ENCODE measurements around the gene TBC1D5.

The TBC1D5 gene

DNA sequence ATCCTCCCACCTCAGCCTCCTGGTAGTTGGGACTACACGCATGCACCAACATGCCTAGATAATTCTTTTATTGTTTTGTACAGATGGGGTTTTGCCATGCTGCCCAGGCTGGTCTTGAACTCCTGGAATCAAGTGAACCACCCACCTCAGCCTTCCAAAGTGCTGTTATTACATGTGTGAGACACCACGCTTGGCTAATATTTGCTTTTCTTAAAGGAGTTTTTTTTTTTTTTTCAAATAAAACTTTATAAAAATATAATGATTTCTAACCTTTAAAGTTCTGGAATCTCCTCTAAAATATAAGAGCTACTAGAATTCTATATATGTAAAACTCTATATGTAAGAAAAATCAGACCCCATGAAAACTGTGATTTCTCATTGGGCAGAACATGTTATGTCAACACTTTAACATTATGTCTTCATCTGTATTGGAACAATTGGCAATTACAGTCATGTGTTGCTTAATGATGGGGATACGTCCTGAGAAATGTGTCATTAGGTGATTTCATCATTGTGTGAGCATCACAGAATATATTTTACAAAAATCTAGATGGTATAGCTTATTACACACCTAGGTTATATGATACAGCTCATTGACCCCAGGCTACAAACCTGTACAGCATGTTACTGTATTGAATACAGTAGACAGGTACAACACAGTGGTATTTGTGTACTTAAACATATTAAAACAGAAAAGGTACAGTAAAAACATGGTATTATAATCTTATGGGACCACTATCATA, 480.6 kb downstream of the TBC1D5 start:
- DNase-seq: no peak

DNA sequence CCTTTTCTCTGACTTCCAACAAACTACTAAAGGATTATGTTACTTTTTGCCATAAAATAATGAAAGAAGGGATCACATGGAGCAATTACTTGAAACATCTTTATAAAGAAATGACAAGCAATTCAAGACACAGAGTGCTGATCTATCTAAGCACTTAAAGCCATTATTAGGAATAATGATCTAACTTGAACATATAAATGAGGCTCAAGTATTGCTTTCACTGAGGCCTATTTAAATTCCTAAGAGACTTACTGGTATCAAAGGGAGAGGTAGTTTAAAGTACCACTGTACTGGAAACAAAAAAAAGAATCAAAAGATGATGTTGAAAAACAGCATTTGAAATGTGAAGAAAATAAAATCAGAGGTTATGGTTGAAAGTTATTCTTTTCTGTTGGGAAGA, 482.2 kb downstream of the TBC1D5 start:
- DNase-seq: no peak

DNA sequence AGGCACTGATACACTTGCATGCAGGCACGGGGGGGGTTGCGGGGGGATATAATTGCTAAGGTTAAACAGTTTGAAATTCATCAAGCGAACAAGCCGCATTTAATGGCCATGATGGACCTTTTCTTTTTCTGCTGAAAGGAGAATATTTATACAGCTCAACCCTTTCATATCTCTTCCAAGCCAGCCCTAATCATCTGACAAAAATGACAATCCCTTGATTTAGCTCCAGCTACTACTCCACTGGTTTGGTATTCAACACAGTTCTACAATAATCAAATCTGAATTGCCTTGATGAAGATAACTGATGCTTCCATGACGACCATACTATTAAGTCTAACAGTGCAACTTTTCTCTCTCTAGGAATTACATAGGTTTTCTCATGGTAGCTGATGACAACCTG, 482.7 kb downstream of the TBC1D5 start:
- no peak for DNase-seq

DNA sequence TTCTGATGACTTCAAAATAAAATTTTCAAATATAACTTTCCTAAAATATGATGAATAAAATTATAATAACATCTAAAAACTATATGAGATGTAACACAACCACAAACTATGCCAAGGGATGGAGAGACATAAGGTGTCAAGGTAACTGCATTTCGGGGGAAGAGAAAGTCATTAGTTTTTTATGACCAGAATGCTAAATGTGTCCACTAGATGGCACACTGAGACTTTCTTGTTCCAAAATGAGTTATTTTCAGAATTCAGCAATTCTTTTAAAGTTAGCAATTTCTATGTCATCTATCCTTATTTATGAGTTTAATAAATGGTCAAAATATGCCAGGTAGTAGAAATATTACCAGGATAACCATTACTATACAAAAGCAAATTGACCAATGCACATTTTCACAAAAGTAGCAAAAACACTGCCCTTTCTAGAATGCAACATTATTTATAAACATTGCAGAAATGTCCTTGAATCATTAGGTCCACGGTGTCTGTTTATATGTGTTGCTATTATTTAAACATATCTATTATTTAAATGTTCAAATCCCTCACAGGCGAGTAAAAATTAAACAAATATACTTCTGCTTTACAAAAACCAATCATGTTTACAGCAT, 483.5 kb downstream of the TBC1D5 start:
- no peak for DNase-seq

DNA sequence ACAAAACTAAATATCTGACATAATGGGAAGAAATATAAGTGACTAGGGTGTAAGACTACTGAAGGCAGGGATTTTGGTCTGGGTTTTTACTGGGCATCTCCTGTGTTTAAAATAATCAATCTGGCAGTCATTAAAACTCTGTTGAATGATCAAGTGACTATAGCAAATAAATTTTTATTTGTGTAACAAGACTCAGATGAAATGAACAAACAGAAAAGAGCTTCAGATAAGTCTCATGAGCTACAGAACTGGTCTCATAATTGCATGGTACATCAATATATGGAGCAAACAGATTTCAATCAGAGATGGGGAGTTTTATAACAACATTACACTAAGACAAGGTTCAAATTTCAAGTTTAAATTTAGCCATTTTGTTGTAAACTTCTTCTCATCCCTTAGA, 485.2 kb downstream of the TBC1D5 start:
- DNase-seq: no peak

DNA sequence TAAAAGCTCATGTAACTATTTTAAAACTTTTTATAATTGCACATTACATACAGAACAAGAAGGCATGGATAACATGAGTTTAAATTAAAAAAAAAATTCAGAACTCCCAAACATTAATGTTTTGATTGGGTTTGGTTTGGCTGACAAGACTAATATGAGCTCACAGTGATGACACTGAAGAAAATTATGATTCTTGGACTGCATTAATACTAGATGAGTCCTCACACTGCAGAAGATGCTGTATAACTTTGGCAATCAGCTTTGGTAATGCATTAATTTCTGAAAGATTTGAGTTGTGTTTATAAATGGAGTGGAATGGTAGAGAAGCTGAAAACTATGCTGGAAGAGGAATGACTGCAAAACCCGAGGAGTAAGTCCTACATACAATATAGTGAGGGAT, 498.8 kb downstream of the TBC1D5 start:
- no peak for DNase-seq

DNA sequence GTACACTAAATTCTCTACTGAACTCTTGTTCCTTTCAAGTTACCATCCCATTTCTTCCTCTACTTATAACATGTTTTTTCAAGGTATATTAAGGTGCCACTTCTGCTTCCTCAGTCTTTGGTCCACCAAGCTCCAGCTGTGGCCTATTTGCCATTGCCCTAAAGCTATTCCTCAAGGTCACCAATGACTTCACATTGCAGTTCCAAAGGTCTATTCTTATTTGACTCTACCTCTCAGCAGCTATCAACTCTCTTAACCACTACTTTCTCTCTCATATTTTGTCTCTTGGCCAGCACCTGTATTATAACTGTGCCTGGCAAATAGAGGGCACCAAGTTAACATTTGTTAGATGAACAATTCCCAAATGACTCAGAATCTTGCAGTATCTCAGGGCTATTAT, 503.0 kb downstream of the TBC1D5 start:
- DNase-seq: no peak

DNA sequence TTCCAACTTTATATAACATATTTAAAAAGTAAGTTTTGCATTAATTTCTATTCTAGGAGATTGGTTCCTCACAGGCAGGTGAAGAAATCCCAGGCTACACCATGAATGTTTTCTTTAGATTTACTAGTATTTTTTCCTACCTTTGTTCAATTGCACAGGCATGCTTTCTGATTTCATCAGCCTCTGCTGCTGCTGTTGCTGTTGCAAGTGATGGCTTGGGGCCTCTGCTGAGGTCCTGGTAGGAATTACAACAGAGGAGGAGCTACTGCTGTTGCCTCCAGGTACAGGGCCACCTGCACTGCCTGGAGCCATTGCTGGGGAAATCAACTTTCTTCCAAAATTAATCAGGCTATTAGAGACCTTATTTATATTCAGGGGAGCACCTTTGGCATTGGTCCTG, 504.4 kb downstream of the TBC1D5 start:
- no peak for DNase-seq

DNA sequence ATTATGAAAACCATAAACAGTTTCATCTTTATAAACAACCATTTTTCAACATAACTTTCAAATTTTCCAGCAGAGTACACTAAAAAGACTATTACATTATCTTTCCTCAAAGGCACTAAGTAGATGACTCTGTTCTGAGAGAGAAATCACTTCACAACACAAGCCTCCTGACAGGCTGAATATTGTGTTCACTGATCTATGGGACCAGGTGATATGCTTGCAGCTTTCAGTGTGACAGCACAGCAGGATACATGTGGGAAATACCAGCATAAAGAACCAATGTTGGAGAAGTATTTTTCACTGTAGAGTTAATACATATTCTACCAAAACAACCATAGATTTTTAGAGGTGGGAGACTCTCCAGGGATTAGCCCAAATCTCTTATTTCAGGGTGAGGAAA, 507.1 kb downstream of the TBC1D5 start:
- DNase-seq: no peak

DNA sequence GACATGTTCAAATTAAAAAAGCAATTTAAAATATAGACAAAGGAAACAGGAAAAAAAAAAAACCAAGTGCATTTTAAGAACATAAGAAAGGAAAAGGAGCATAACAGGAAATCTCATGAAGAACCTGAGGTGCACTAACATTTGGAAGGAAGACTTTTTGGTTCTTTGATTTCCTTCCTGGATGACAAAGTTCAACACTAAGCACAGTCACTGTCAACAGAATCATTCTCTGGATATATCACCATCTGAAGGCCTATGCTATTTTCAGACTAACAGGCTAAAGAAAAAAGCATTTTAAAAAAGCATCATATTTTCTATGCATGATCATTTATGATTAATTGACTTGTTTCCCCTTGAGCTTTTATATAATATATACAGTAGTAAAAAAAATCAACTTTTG, 508.0 kb downstream of the TBC1D5 start:
- DNase-seq: no peak

DNA sequence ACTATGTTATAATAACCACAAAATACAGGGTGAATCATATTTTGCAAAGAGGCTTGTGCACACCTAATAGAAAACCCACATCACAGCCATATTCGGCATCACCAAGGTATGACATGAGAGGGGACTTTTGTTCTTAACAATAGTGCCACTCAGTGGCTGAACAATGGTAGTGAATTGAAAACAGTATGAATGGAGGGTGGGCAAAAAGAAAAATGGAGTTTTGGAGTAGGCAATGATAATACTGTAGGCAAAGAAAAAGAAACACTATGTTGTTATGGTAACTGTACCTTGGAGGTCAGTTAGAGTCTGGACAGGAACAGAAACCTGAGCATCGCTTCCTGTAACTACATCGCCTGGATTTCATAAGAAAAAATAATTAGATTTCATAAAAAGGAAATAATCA, 509.0 kb downstream of the TBC1D5 start:
- DNase-seq: no peak

DNA sequence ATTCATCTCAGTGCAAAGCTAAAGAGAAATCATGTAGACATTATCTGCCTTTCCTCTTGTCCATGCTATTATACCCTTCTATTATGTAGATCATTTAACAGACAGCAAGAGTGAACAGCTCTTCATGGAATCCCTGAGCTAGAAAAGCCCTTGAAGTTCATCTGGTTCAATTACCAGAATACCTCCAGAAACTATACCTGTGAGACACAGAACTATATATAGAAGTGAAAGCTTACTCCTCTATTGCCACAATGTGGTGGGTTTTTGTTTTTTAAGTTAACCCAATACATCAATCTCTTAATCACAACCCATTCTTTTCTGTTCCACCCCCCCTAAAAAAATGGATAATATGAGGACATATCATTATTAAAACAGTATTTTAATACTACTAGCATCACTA, 510.0 kb downstream of the TBC1D5 start:
- DNase-seq: no peak

DNA sequence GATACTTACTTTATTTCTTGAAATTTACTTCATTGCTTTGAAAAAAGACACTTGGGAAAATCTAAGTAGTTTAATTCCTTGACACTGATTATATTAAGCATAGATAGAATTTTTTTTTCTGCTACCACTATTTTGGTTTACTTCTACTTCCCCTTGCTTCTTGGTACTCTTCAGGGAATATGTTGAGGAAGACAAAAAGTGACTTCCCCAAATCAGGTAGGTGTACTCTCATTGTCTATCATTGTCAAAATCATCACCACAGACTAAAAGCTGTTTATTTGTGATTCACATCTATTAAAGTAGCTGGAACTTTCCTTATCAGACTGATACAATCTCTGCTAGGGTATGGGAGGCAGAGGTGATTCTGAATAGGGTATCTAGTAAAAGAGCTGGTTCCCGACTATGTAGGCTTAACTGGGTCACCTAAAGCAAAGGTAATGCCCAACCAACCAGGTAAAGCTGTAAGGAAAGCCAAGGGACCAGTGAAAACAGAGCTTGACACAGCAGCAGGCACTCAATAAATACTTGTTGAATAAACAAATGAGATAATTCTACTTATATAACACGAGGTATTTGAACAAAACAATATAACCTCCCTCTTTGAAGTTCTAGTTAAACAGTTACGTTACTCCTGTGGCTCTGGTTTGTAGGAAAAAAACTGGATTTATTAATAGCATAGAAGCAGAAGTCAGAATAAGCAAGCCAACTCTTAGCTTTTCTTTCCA, 510.7 kb downstream of the TBC1D5 start:
- DNase-seq: no peak

DNA sequence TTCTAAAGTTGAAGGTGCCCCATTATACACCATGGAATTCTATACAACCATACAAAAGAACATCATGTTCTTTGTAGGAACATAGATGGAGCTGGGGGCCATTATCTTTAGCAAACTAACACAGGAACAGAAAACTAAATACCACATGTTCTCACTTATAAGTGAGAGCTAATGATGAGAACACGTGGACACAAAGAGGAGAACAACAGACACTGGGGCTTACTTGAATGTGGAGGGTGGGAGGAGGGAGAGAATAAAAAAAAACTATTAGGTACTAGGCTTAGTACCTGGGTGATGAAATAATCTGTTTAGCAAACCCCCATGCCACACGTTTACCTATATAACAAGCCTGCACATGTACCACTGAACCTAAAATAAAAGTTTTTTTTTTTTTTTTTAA, 515.0 kb downstream of the TBC1D5 start:
- DNase-seq: no peak

DNA sequence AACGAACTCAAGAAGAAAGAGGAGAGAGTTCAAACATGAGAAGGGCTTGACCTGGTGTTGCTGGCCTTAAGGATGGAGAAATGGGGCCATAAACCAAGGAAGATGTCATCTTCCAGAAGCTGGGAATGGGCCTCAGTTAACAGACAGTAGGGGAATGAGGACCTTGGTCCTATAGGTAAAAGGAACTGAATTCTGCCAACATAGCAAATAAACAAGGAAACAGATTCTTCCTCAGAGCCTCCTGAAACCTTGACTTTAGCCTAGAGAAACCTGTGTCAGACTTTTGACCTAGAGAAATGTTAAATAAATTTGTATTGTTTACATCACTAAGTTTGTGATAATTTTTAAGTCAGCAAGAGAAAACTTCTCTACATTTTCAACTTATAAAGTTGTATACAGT, 520.9 kb downstream of the TBC1D5 start:
- DNase-seq: no peak

DNA sequence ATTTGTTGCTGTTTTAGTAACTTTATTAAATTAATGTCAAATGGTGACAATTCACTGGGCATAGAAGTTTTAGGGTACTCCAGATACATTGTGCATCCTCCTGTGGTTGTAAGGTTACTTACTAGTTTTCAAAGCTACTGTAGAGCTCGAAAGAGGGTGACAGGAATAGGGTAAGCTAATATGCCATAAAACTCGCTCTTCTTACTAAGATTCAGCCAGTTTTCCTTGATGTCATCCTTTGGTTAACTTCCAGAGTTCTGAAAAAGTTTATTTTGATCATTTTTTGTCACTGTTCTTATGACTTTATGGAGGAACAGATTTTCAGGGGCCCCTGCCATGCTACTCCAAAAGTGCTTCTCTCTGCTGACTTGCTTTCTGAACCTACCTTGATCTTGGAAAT, 522.8 kb downstream of the TBC1D5 start:
- no peak for DNase-seq

DNA sequence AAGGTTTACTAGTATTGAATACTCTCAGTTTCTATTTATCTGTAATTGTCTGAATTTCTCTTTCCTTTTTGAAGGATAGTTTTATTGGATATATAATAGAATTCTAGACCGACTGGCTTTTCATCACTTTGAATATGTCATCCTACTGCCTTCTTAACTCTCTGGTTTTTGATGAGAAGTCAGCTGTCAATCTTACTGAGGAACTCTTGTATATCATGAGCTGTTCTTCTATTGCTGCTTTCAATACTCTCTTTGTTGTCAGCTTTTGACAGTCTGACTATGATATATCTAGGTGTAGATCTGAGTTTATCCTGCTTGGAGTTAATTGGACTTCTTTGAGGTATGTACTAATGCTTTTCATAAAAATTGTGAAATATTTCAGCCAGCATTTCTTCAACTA, 523.8 kb downstream of the TBC1D5 start:
- no peak for DNase-seq

DNA sequence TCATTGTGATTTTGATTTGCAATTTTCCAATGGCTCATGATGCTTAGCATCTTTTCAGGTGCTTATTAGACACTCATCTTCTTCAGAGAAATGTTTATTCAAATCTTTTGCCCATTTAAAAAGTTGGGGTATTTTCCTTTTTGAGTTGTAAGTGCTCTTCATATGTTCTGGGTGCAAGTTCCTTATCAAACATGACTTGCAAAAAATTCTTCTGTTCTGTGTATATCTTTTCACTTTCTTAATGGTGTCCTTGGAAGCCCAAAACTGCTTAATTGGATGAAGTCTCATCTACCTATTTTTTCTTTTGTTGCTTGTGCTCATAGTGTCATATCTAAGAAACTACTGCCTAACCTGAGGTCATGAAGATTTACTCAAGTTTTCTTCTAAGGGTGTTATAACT, 524.8 kb downstream of the TBC1D5 start:
- DNase-seq: no peak

DNA sequence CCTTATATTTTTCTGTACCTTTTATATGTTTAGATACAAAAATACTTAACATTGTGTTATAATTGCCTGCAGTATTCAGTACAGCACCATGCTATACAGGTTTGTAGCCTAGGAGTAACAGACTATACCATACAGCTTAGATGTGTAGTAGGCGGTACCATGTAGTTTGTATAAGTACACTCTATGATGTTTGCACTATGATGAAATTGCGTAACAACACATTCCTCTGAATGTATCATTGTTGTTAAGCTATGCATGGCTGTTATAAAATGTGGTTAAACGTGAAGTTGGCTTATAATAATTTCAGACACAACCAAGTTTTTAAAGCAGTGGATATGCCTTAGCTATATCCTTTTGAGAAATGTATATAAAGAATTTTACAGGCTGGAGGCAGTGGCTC, 529.3 kb downstream of the TBC1D5 start:
- no peak for DNase-seq

DNA sequence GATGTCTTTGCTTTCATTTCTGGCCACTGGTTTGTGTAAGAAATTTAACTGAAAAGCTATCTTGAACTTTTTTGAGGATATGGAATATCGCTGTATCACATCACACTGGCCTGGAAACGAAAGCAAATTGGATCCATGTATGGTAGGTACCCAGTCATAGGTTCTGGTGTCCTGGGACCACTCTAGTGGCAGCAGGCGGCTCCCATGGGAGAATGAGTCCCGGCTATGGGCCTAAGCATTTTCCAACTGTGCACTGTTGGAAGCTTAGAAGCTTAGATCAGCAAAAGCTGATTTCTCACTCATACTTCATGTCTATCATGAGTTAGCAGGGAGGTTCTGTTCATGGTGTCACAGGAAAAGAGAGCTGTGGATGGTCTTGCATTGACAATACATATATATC, 534.5 kb downstream of the TBC1D5 start:
- DNase-seq: no peak

DNA sequence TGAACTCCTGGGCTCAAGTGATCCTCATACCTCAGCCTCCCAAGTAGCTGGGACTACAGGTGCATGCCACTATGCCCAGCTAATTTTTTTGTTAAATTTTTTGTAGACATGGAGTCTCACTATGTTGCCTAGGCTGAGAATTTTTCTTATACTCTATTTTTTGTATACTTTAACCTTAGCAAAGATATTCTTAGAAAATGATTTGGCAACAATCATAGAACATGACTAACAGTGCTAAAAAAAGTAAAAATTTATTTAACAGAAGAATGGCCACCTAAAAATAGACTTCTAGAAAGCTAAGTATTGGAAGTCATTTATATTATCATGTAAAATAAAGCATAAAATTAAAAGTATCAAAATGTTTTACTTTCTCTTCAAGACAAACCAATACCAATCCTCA, 535.4 kb downstream of the TBC1D5 start:
- DNase-seq: no peak

DNA sequence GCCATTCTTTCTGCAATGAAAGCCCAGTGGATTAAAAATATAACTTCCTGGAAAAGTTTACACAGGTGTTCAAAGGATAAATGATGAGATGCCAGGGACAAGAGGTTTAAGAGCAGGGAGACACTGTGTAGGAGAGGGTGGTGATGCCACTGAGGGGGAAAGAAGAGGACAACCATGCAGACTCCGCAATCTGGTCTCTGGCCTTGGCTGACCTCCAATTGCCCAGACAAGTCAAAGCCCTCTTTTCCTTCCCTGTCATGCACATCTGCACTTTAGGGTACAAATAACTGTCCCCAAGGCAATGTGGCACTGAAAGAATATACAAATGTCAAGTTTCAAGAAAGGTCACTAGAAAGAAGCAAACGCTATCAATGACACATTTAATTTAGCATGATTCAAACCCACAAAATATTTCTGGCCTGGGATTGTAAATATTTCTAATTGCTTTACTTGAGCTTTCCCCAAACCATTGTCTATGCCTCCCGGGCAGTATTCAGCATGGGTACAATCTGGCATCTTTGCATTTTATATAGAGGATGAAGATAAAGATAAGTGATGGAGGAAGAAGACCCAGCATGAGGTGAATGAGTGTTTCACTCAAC, 538.3 kb downstream of the TBC1D5 start:
- no peak for DNase-seq

DNA sequence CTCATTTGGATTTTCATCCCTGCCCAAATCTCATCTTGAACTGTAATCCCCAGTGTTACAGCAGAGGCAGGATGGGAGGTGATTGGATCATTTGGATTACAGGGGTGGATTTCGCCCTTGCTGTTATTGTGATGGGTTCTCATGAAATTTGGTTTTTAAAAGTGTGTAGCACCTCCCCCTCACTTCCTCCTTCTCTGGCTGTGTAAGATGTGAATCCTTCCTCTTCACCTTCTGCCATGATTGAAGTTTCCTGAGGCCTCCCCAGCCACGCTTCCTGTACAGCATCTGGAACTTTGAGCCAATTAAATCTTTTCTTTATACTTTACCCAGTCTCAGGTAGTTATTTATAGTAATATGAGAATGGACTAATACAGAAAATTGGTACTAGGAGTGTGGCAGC, 540.9 kb downstream of the TBC1D5 start:
- DNase-seq: no peak

Measured in NCI-H1417 treated with DMSO at 0.1 percent for 48 hours (cell line).